Erythroblast (primary cell): Measurements from ENCODE around the gene EIF3I.

ENCODE experiments used
- DNase-seq, 2 experiments: peaks; one replicate each; lab custom pipeline; 2025; lab: John Stamatoyannopoulos, UW
- GATA1 ChIP-seq: IDR thresholded peaks from 2 replicates; pipeline ENCODE4 v1.6.1; 2011; ENCODE audit warnings: low read depth, mild to moderate bottlenecking, control low read depth, low read length, moderate library complexity
- POLR2A ChIP-seq: IDR thresholded peaks from 2 replicates; pipeline ENCODE4 v1.6.1; 2011; ENCODE audit warnings: mild to moderate bottlenecking, low read length

The EIF3I gene

DNA sequence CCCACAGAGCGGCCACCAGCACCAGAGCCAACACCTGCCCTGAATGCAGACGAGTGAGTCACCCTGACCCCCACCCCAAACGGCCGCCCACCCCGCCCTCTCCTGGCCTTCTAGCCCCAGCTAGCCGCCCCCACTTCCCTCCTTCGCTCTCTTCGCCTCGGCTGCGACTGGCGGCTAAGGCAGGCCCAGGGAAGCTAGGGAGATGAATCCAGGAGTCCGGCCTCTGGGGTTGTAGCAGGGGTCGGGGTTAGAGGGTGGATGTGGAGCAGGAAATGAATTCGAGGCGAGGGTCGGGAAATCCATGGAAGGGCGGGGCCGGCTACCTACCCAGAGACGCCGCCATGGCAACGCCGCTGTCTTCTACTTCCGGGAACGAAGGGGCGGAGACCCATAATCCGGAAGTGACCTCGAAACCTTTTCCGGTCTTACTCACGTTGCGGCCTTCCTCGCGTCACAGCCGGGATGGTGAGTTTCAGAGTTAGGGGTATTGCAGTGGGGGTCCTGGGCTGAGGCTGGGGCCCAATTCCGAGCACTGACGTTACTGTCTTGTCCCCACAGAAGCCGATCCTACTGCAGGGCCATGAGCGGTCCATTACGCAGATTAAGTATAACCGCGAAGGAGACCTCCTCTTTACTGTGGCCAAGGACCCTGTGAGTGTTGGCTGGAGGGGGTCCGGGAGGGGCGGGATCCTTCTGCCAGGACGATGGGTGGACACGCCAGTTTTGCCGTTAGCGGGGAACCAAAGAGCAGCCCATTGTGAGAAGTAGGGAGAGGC, at the start of gene EIF3I, which contains the start of gene TMEM234:
Gene EIF3I (plus strand): TSS at position 428 of the 776 bp plus-strand sequence. CDS start 35 bp downstream, at position 463.
Gene TMEM234 (minus strand): TSS at position 374 of the 776 bp plus-strand sequence. CDS start 31 bp downstream, at position 343.
- DNase-seq = peak; percentile 93 to 95
- no peak for TF ChIP-seq GATA1
- TF ChIP-seq POLR2A = peak; percentile 90

DNA sequence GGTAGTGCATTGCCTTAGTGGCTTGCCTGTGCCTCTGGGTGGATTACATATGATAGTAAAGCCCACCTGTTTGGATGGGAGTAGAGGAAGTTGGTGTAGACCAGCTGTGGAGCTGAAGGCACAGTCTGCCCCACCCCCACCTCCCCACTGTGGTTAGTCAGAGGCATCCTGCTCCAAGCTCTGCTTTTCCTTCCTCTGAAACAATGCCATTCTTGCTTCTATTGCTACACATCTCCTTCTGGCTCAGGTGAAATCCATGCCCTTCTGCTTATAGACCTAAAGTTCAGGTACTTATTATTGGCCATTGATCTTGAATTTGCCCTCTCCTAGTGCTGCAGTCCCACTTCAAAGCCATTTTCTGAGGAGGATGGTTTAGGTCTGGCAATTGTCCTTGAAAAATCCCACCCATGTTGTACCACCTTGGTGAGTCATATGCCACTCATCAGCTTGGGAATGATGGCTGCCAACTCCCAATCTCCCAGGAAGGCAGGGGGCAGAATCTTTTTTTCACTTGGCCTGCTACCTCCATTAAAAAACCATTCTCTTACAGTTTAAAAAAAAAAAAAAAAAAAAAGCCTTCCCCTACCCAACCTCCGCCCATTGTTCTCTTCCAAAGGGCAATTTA, 49.5 kb upstream of the EIF3I start:
- TF ChIP-seq GATA1 = no peak
- no peak for TF ChIP-seq POLR2A
- DNase-seq = no peak

DNA sequence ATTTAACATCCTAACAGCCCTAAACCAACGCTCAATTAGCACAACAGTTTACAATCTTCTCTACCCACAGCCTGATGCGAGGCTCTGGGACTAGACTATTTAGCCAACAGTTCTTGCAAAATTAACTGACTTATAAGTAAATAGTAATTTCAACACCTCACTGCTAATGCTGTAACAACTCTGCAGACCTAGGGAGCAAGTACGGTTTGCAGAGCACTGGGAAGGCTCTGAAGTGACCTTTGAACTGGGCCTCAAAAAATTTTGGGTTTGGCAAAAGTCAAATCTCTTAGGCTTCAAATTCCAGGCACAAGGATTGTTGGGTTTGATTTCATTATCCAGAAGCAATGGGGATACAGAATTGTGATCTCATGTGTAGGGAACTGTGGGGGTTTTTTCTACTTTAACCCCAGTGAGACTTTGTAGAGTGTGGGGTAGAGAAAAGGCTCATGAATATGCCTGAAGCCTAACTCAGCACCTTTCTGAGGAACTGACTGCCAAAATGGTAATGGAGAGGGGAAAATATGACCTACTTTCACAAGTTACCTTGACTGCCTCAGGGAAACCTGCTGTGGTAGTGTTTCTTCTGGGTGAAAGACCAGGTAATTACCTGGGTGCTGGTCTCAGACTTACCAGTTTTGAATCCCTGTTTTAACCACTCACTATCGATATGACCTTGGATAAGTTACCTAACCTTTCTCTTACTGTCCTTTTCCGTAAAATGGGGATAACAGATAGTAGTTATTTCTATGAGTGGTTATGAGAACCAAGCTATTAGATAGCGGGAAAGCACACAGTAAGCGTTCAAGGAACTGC, 43.6 kb upstream of the EIF3I start:
- DNase-seq = no peak
- TF ChIP-seq POLR2A (no peak), GATA1 (no peak)

GRCh38 chr1:32179193-32179442, 43.1 kb upstream of the EIF3I start:
- TF ChIP-seq GATA1 (no peak), POLR2A (no peak)

DNA sequence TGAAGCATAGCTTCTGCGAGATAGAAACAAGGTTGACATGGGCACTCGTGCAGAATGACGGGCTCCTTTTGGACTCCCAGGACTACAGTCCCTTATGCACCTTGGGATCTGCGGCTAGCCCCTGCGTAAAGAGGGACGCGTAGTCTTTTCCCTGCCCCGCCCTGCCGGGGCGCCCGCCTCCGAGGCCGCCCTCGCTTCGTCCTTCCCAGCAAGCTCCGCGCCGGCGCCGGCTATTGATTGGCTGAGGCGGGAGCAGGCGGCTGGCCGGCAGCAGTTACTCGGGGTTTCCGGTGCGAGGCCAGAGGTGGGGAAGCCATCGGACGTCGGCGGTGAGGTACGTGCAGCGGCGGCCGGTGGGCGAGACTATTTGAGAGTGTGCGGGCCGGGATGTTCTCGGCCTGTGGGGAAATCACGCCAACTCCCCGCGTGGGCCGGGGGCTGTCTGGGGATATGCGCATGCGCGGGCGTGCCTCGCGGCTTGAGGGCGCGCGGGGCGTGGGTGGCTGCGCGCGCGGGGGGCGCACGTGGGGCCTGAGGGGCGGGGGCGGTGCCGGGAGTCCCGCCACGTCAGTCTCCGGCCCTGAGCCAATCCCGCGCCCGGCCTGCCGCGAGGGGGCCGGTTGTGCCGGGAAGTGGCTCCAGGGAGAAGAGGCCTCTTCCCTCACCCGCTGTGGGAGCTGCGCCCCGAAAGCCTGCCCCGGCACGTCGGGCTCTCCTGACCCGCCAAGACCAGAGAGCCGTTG, 42.6 kb upstream of the EIF3I start, which contains the start of gene TXLNA:
Gene TXLNA (plus strand): TSS at position 233 of the 743 bp plus-strand sequence. CDS start 671 bp downstream, outside the sequence.
- TF ChIP-seq POLR2A (peak; percentile 76), GATA1 (no peak)
- peak; percentile 92 to 95 for DNase-seq

More at GRCh38 chr1:32179193-32179442, 43.1 kb upstream of the EIF3I start:
- DNase-seq = no peak

DNA sequence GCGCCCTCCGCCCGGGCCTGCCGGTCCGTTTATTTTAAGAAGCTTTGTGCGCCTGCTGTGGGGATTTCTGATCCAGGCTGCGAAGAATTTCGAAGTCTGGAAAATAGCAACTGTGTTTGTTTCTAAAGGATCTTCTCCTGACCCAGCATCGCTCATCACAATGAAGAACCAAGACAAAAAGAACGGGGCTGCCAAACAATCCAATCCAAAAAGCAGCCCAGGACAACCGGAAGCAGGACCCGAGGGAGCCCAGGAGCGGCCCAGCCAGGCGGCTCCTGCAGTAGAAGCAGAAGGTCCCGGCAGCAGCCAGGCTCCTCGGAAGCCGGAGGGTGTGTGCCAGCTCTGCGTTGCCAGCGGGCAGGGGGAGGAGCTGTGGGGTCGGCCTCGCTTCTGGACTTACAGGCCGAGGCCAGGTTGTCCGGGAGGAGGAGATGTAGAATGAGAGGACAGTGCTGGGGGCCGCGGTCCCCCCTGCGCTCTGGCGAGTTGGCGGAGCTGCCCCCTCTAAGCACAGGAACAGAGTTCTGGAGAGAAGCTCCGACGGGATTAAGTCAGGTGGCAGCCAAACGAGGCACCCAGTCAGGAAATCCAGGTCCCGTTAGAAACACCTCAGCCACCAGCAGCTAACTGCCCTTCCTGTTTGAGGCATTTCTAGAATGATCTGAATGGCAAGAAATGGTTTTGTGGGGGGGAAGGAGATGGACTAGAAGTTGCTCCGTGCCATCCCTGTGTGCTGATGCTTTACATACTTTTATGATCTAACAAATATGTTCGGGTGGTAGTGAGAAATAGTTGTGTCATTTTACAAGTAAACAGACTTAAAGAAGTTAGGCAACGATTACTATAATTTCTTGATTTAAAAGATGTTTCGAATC, 41.8 kb upstream of the EIF3I start:
- no peak for TF ChIP-seq POLR2A
- no peak for TF ChIP-seq GATA1
- DNase-seq = peak; percentile 66 to 77

- TF ChIP-seq GATA1 (no peak), POLR2A (no peak)
- DNase-seq = no peak
Observed at GRCh38 chr1:32181065-32181464, 41.1 kb upstream of the EIF3I start.

- TF ChIP-seq GATA1 (no peak), POLR2A (no peak)
Observed at GRCh38 chr1:32181563-32181962, 40.6 kb upstream of the EIF3I start.

GRCh38 chr1:32182060-32182459, 40.1 kb upstream of the EIF3I start:
- TF ChIP-seq GATA1 (no peak), POLR2A (no peak)
- DNase-seq = no peak

More at GRCh38 chr1:32181563-32181962, 40.6 kb upstream of the EIF3I start:
- no peak for DNase-seq

DNA sequence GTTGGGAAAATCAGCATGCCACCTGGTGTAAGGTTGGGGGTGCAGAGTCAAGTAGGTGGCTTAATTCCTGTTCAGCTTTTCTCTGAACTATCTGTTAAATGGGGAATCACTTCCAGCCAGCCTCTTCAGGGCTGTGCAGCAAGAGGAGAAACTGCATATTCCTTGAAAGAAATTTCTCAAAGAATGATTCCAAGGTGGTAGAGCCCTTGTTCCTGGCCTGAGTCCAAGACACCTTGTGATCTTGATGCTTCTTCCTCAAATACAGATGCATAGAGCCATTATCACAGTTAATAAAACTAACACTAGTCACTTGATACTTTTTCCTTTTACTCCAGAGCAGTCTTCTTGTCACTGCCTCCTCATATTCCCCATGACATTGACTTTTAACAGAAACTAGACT, 37.6 kb upstream of the EIF3I start:
- DNase-seq = no peak

GRCh38 chr1:32186077-32186476, 36.1 kb upstream of the EIF3I start:
- TF ChIP-seq POLR2A (no peak), GATA1 (no peak)
- DNase-seq = peak in 1 of 2 experiments; percentile 28

More for the DNA sequence above, 37.6 kb upstream of the EIF3I start:
- no peak for TF ChIP-seq POLR2A
- no peak for TF ChIP-seq GATA1

DNA sequence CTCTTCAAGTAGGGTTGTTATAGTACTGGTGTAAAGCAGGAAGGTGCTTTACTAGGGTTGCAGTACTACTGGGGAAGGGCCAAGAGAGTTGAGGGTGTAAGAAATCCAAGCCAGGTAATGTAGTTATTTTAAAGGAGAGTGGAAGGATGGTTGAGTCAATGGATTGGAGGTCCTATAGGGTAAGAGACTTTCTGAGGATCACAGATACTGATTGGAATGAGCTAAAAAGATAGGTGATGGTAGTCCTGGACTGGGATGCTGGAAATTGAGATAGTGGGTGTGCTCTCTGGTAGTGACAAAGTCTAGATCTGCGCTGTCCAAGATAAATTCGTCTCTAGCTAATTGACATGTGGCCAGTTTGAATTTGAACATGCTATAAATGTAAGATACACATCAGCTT, 35.7 kb upstream of the EIF3I start:
- DNase-seq = peak; percentile 21 to 34

More for the DNA sequence above, 35.7 kb upstream of the EIF3I start:
- no peak for TF ChIP-seq POLR2A
- TF ChIP-seq GATA1 = no peak
